Measurements from ENCODE around the gene FGF12.

The FGF12 gene

DNA sequence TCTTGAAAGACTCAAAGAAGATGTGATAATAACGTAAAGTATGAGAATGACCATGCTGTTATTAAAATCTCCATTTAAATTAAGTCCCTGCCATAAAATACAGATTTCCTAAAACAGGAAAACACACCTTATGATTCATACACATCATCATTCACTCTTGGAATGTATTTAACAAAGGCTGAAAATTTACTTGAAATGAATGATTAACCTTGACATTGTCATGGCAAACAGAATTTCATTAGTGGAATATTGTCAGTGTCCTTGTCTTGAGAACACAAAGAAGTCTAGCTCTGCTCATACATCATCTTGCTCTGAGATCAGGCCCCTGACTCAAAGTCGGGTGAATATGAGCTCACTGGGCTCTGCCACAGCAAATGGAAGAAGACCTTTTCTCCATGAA, 313.9 kb downstream of the FGF12 start:
- no peak for DNase-seq (ENCODE audit: low spot score)

DNA sequence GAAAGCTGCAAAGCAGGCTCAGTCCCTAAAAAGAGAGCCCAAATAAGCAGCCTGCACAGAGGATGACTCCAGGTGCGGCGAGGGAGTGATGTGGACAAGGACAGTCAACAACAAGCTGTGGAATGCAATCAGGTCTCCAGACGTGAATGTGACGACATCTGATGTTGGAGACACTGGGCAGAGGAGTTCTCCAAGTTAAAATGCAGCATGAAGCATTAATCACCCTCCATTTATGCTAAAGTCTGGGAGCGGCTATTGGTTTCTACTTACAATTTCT, 316.7 kb downstream of the FGF12 start:
- DNase-seq (ENCODE audit: low spot score) = no peak

DNA sequence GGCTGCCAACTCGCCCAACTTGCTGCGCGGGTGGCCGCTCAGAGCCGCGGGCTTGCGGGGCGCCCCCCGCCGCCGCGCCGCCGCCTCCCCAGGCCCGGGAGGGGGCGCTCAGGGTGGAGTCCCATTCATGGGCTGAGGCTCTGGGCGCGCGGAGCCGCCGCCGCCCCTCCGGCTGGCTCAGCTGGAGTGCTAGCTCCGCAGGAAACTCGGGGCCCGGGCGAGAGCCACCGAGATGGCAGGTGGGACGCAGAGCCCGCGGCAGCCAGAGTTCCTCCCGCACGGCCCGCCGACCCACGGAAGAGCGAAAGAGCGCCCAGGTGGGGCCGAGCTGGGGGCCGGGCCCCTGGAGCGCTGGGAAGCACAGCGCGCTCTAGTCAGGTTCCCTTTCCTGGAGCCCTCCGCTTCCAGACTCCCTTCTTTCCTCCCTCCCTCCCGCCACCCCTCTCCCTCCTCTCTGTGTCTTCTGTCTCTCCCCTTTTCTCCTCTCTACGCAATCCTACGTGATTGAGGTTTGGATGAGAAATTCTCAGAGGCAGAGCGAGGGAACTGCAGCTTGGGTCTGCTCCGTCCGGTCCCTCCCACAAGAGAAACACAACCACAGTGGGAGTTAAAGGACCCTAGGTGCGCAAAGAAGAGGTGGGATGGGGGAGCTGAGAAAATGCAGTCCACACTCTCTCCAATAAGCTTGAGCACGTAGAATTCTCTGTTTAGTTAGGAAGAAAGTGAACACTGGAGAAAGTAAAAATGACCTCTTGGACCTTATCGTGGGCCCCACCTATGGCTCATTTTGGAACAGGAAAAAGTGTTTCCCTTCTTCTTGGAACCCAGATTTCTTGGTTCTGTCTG, 317.3 kb downstream of the FGF12 start:
- DNase-seq (ENCODE audit: low spot score) = peak; percentile 6

GRCh38 chr3:192409201-192409837, 318.0 kb downstream of the FGF12 start:
- DNase-seq (ENCODE audit: low spot score) = peak; percentile 14

DNA sequence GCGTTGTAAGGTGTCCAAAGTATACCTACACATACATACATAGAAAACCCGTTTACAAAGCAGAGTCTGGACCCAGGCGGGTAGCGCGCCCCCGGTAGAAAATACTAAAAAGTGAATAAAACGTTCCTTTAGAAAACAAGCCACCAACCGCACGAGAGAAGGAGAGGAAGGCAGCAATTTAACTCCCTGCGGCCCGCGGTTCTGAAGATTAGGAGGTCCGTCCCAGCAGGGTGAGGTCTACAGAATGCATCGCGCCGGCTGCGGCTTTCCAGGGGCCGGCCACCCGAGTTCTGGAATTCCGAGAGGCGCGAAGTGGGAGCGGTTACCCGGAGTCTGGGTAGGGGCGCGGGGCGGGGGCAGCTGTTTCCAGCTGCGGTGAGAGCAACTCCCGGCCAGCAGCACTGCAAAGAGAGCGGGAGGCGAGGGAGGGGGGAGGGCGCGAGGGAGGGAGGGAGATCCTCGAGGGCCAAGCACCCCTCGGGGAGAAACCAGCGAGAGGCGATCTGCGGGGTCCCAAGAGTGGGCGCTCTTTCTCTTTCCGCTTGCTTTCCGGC, 318.6 kb downstream of the FGF12 start:
- peak; percentile 3 for DNase-seq (ENCODE audit: low spot score)

- DNase-seq (ENCODE audit: low spot score) = no peak
These were observed 319.2 kb downstream of the FGF12 start for GRCh38 chr3:192408007-192408646.

- DNase-seq (ENCODE audit: low spot score) = no peak
These were observed 327.6 kb downstream of the FGF12 start for GRCh38 chr3:192399767-192400166.

GRCh38 chr3:192397012-192397411, 330.3 kb downstream of the FGF12 start:
- DNase-seq (ENCODE audit: low spot score) = no peak

DNA sequence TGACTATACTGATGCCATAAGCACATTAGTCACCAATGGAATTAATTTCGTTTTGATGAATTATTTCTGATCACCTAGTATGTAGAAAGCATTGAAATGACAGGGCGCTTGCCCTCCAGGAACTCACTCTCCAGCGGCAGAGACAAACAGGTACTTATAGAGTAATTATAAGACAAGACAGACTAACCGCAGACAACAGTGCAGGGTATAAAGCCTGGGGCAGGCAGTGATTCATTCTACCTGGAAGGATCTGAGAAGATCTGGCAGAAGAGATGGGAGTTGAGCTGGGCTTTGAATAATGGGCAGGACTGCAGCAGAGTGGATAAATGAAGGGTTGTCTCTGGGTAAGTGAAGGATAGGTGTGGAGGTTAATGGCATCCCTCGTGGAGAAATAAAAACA, 331.8 kb downstream of the FGF12 start:
- DNase-seq (ENCODE audit: low spot score) = no peak

DNA sequence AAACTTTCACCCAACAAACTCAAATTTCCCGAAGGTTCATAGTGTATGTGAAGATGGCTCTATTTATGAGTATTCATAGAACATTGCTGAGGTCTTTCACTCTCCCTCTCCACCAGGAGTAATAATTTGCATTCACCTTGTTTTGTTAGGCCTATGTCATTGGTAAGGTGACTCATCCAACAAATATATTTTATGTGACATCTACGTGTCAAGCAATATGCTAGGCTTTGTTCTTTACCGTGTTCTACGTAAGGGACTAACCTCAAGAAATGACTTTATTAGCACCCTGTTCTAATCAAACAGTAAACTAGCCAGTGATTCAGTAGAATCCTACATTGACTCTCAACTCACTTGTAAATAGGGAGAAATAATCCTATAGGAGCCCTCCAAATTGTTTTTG, 334.4 kb downstream of the FGF12 start:
- DNase-seq (ENCODE audit: low spot score) = no peak

- DNase-seq (ENCODE audit: low spot score) = no peak
These were observed 344.5 kb downstream of the FGF12 start for GRCh38 chr3:192382861-192383260.

DNA sequence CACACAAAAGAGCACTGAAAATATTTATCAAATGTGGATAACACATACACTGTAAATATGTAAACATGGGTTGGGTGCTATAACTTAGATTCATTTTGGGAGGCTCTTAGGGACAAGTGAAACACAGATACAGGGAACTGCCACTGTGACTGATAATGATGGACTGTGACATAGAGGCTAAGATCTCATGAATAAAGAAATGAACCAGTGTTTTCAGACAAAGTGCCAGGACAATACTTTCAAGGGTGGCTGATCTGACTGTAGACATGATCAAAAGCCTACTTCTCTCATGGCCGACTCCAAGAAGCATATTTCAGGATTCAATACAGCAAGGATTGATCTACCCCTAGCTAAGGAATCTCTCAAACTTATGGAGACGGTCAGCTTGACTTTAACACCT, 353.8 kb downstream of the FGF12 start:
- DNase-seq (ENCODE audit: low spot score) = no peak

DNA sequence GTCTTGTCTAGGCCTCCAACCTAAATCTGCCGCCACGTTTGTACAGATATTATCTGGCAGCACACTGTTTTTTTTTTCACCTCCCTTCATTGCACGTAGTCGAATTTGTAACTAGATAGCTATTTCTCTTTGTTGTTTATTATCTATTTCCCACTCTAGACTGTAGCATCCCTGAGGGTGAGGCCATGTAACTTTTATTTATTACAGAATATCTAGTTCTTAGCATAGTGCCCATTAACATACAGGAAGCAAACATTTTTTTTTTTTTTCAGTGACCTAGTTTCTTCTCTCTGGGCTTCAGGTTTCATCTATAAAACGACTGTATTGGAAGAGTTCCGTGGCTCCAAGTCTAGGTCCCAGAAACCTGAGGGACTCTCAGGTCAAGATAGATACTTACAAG, 354.3 kb downstream of the FGF12 start:
- no peak for DNase-seq (ENCODE audit: low spot score)

DNA sequence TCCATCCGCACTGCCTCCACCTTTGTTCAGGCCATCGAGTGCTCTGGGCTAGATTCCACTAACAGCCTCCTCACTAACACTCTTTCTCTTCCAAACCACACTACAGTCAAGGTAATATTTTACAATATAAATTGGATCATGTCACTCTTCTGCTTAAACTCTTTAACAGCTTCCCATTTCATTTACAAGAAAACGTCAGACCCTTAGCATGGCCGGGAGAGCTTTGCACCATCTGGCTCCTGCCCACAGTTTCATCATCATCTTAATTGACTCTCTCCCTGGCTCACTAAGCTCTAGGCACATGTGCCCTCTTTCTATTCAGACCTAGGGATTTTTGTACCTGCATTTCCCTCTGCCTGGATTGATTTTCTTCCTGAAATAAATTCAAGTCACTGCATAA, 354.7 kb downstream of the FGF12 start:
- no peak for DNase-seq (ENCODE audit: low spot score)

- DNase-seq (ENCODE audit: low spot score) = no peak
These were observed 355.4 kb downstream of the FGF12 start for GRCh38 chr3:192371870-192372400.

DNA sequence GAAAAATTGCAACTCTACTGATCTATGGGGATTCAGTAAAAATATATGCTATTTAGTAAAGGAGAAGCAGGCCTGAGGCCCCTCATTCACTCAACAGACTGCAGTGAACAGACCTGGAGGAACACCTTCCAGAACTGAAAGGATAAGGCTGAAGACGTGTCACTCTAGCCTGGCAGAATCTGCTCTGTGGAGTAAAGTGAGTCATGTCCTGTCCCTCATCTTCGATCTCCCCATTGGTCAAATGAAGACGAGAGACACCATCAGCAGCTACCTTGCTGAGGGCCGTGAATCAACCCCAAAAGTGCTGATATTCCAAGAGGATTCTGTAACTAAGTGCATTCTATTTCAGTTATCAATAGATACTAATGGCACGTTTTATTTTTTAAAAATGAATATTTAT, 359.7 kb downstream of the FGF12 start:
- no peak for DNase-seq (ENCODE audit: low spot score)

GRCh38 chr3:192366916-192367315, 360.4 kb downstream of the FGF12 start:
- DNase-seq (ENCODE audit: low spot score) = no peak

DNA sequence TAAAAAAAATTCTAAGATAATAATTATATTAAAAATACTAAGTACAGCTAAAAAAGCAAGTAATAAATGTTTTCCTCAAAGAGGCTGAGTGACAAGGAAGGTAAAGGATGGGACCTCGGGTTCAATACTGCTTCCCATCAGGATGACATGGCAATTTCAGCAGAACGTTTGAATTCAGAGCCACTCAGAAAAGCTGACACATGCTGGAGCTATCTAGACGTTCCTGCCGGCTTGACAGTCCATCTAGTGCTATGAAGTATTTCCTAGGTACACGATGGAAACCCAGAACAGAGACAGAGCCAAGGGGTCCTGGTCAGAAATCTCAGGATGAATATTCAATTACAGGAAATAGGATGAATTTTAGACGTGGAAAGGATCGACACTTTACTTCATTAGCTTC, 361.8 kb downstream of the FGF12 start:
- DNase-seq (ENCODE audit: low spot score) = no peak

GRCh38 chr3:192364316-192364715, 363.0 kb downstream of the FGF12 start:
- DNase-seq (ENCODE audit: low spot score) = no peak

- no peak for DNase-seq (ENCODE audit: low spot score)
These were observed 372.7 kb downstream of the FGF12 start for GRCh38 chr3:192354687-192355086.

GRCh38 chr3:192352142-192352541, 375.2 kb downstream of the FGF12 start:
- DNase-seq (ENCODE audit: low spot score) = no peak

GRCh38 chr3:192351441-192351840, 375.9 kb downstream of the FGF12 start:
- DNase-seq (ENCODE audit: low spot score) = no peak

DNA sequence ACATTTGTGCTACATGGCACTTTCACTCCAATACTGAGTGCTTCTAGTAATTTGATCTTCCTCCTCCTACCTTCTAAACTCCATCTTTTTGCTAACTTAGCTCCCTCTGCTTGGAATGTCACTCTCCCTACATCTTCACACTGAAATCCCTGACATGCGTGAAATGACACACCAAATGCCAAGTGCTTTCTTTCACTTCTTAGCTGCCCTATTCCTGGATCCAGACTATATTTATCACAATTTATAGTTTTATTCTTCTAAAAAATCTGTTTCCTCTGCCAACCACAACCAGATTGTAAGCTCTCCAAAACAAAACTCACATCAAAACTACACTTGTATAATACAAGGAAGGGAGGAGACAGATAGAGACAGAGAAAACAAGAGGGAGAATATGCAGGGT, 387.3 kb downstream of the FGF12 start:
- no peak for DNase-seq (ENCODE audit: low spot score)
